Mucosa of rectum (tissue), 2 donors: ENCODE data around the gene ZNF320.
A peak's percentile ranks its signal among the peaks of the same experiment; 100 is the strongest.
"Not testable (repeated sequence)": the region's sequence is repeated elsewhere in the genome, so short reads cannot be mapped to it uniquely, and the experiment has no call there.

Experiments
- H3K27ac ChIP-seq, 2 donors: one replicate each; pipeline ENCODE4 v1.7.0; 2013; ENCODE audit warnings: inconsistent platforms in 2 of 2, low read depth in 2 of 2, low read length in 2 of 2
- H3K27me3 ChIP-seq, 2 donors: one replicate each; pipeline ENCODE4 v1.7.0; 2013; ENCODE audit warnings: low read length in 2 of 2; ENCODE audit not compliant: control insufficient read depth in 2 of 2, insufficient read depth in 2 of 2
- H3K36me3 ChIP-seq, 2 donors: one replicate each; pipeline ENCODE4 v1.7.0; 2013; ENCODE audit warnings: low read length in 2 of 2; ENCODE audit not compliant: control insufficient read depth in 2 of 2, insufficient read depth in 2 of 2
- H3K4me1 ChIP-seq, 2 donors: one replicate each; pipeline ENCODE4 v1.7.0; 2013; ENCODE audit warnings: low read length in 2 of 2, mild to moderate bottlenecking in 1 of 2; ENCODE audit not compliant: control insufficient read depth in 2 of 2, insufficient read depth in 2 of 2
- H3K4me3 ChIP-seq, 2 donors: one replicate each; pipeline ENCODE4 v1.7.0; 2013; ENCODE audit warnings: low read length in 2 of 2
- H3K9ac ChIP-seq, 2 donors: one replicate each; pipeline ENCODE4 v1.7.0; 2013; ENCODE audit warnings: low read length in 2 of 2, low read depth in 1 of 2, mild to moderate bottlenecking in 1 of 2
- H3K9me3 ChIP-seq, 2 donors: one replicate each; pipeline ENCODE4 v1.7.0; 2013; ENCODE audit warnings: low read length in 2 of 2; ENCODE audit not compliant: control insufficient read depth in 2 of 2
- donor health status: healthy.
- donor health status: Normal muscosa, but diverticular disease.

The ZNF320 gene

GRCh38 chr19:52917531-52917930, 20.1 kb upstream of the ZNF320 start:
- peaks cover 17 to 32% of the 10 kb centered on the region in 2 donors for H3K36me3 ChIP-seq
- H3K4me3 ChIP-seq, result no peak overlapping the region
- H3K9me3 ChIP-seq, result no peaks in the 10 kb centered on the region

GRCh38 chr19:52910648-52911047, 13.2 kb upstream of the ZNF320 start:
- Histone ChIP-seq H3K9me3 (peaks cover 3 to 9% of the 10 kb centered on the region in 2 donors), H3K9ac (no peak overlapping the region), H3K27me3 (no peaks in the 10 kb centered on the region), H3K27ac (no peak overlapping the region), H3K4me3 (no peak overlapping the region), H3K36me3 (peaks cover 41 to 52% of the 10 kb centered on the region in 2 donors), H3K4me1 (no peaks in the 10 kb centered on the region)

More at GRCh38 chr19:52917531-52917930, 20.1 kb upstream of the ZNF320 start:
- Histone ChIP-seq H3K9ac (no peak overlapping the region), H3K27me3 (no peaks in the 10 kb centered on the region), H3K4me1 (peaks cover 0 to 3% of the 10 kb centered on the region in 2 donors), H3K27ac (no peak overlapping the region)

- H3K4me1 ChIP-seq, H3K27me3 ChIP-seq, H3K27ac ChIP-seq, H3K4me3 ChIP-seq, H3K9me3 ChIP-seq, H3K9ac ChIP-seq: not testable (repeated sequence)
- H3K36me3 ChIP-seq, result peaks cover 24 to 29% of the 10 kb centered on the region in 2 donors
Measured at GRCh38 chr19:52904052-52904780, 6.8 kb upstream of the ZNF320 start.

- H3K27me3 ChIP-seq, result no peaks in the 10 kb centered on the region
- H3K27ac ChIP-seq, result no peak overlapping the region
- no peak overlapping the region for H3K4me3 ChIP-seq
- peaks cover 0 to 9% of the 10 kb centered on the region in 2 donors for H3K9me3 ChIP-seq
- no peak overlapping the region for H3K9ac ChIP-seq
- peaks cover 3% of the 10 kb centered on the region in 2 donors for H3K4me1 ChIP-seq
- peaks cover 8 to 10% of the 10 kb centered on the region in 2 donors for H3K36me3 ChIP-seq
Measured at GRCh38 chr19:52901842-52902241, 4.4 kb upstream of the ZNF320 start.

- not testable (repeated sequence) for H3K9ac ChIP-seq, H3K4me3 ChIP-seq, H3K36me3 ChIP-seq, H3K4me1 ChIP-seq, H3K27ac ChIP-seq, H3K27me3 ChIP-seq, H3K9me3 ChIP-seq
Measured at GRCh38 chr19:52898596-52898995, 1.2 kb upstream of the ZNF320 start.

- peak overlapping the region; percentile 76 to 98 for H3K4me3 ChIP-seq
- peak overlapping the region; percentile 87 to 96 for H3K27ac ChIP-seq
- H3K27me3 ChIP-seq, result no peaks in the 10 kb centered on the region
- H3K4me1 ChIP-seq, result peaks cover 8 to 9% of the 10 kb centered on the region in 2 donors
- H3K9me3 ChIP-seq, result no peaks in the 10 kb centered on the region
- no peak overlapping the region for H3K9ac ChIP-seq
- H3K36me3 ChIP-seq, result no peaks in the 10 kb centered on the region
Measured at GRCh38 chr19:52898101-52898500, 666 bp upstream of the ZNF320 start.

GRCh38 chr19:52896431-52897137, 851 bp downstream of the ZNF320 start:
- Histone ChIP-seq H3K27ac (peak overlapping the region; percentile 87 to 96), H3K36me3 (peaks cover 0 to under 1% of the 10 kb centered on the region in 2 donors), H3K4me1 (peaks cover 8 to 9% of the 10 kb centered on the region in 2 donors), H3K4me3 (peak overlapping the region; percentile 76 to 98), H3K9ac (peak overlapping the region; percentile 78 to 97), H3K9me3 (no peaks in the 10 kb centered on the region), H3K27me3 (no peaks in the 10 kb centered on the region)

- no peak overlapping the region for H3K4me3 ChIP-seq
- peaks cover 27 to 39% of the 10 kb centered on the region in 2 donors for H3K36me3 ChIP-seq
- H3K9me3 ChIP-seq, result no peaks in the 10 kb centered on the region
- no peak overlapping the region for H3K9ac ChIP-seq
- H3K27me3 ChIP-seq, result no peaks in the 10 kb centered on the region
- H3K4me1 ChIP-seq, result peaks cover under 1 to 1% of the 10 kb centered on the region in 2 donors
- no peak overlapping the region for H3K27ac ChIP-seq
Measured at GRCh38 chr19:52891336-52891735, 6.1 kb downstream of the ZNF320 start.

- Histone ChIP-seq H3K36me3 (peaks cover 32 to 47% of the 10 kb centered on the region in 2 donors), H3K27me3 (no peaks in the 10 kb centered on the region)
Measured at GRCh38 chr19:52889931-52890330, 7.5 kb downstream of the ZNF320 start.

GRCh38 chr19:52889076-52889475, 8.4 kb downstream of the ZNF320 start:
- peaks cover 41 to 55% of the 10 kb centered on the region in 2 donors for H3K36me3 ChIP-seq

More at GRCh38 chr19:52889931-52890330, 7.5 kb downstream of the ZNF320 start:
- no peaks in the 10 kb centered on the region for H3K4me1 ChIP-seq
- no peak overlapping the region for H3K27ac ChIP-seq
- H3K4me3 ChIP-seq, result no peak overlapping the region
- no peak overlapping the region for H3K9ac ChIP-seq
- H3K9me3 ChIP-seq, result no peaks in the 10 kb centered on the region

More at GRCh38 chr19:52889076-52889475, 8.4 kb downstream of the ZNF320 start:
- Histone ChIP-seq H3K27me3 (no peaks in the 10 kb centered on the region), H3K4me1 (no peaks in the 10 kb centered on the region), H3K27ac (no peak overlapping the region), H3K4me3 (no peak overlapping the region), H3K9me3 (peaks cover 0 to 1% of the 10 kb centered on the region in 2 donors), H3K9ac (no peak overlapping the region)
